Measurements from ENCODE around the gene SP2. TPM values are rescaled to one million over a fixed set of nuclear protein-coding genes. Genes with fewer than 3 reads are reported as not detected.

Gene SP2
- total RNA-seq, 1 donor from 2014 or later = 13.5 TPM

DNA sequence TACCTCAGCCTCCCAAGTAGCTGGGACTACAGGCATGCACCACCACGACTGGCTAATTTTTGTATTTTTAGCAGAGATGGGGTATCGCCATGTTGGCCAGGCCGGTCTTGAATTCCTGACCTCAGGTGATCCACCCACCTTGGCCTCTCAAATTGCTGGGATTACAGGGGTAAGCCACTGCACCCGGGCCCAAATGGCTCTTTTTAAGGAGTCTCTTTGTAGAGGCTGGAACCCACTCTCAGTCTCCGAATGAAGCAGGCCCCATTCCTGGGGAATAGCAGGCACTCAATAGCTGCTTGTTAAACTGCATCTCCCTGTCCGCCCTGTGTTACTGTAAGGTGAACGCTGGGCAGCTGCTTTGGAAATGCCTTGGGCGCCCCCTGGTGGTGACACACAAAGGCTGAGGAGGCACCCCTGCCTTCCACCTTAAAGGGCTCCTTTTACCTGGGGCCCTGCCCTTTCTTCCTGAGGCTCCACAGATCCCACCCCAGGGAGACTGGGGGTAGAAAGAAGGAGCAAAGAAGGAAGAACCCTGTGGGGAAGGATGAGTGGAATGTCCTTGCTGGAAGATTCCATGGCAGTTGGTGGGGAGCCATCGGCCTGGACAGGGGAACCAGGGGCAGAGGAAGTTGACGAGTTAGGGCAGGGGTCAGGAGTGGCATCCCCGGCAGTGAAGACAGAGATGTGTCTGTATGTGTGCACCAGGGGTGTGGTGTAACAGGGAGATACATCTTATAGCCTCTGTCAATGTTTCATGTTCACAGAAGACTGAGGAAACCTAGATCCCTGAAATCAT is 6.1 kb upstream of the SP2 start:
- no peaks in the 10 kb centered on the region for H3K36me3 Mint-ChIP-seq (ENCODE audit: low read depth)

GRCh38 chr17:47891545-47892088 is 4.4 kb upstream of the SP2 start:
- no peaks in the 10 kb centered on the region for H3K36me3 Mint-ChIP-seq (ENCODE audit: low read depth)
- TF ChIP-seq CTCF (IDR thresholded peaks at IDR 0.05) = no peak
- DNase-seq (ENCODE audit: low spot score) = no peak
- no peaks in the 10 kb centered on the region for H3K27me3 Mint-ChIP-seq (ENCODE audit: low read depth)
- H3K4me1 Mint-ChIP-seq (ENCODE audit: low read depth) = peaks cover 10% of the 10 kb centered on the region
- no peak overlapping the region for H3K27ac Mint-ChIP-seq (ENCODE audit: unreplicated experiment)
- no peak overlapping the region for H3K4me3 Mint-ChIP-seq (ENCODE audit: unreplicated experiment)
- H3K9me3 Mint-ChIP-seq (ENCODE audit: low read depth) = no peaks in the 10 kb centered on the region

More for the DNA sequence above, 6.1 kb upstream of the SP2 start:
- H3K27me3 Mint-ChIP-seq (ENCODE audit: low read depth) = no peaks in the 10 kb centered on the region
- no peaks in the 10 kb centered on the region for H3K9me3 Mint-ChIP-seq (ENCODE audit: low read depth)
- peak; percentile 96 for TF ChIP-seq CTCF (IDR thresholded peaks at IDR 0.05)
- H3K4me3 Mint-ChIP-seq (ENCODE audit: unreplicated experiment) = no peak overlapping the region
- peaks cover 8% of the 10 kb centered on the region for H3K4me1 Mint-ChIP-seq (ENCODE audit: low read depth)
- no peak overlapping the region for H3K27ac Mint-ChIP-seq (ENCODE audit: unreplicated experiment)
- no peak for DNase-seq (ENCODE audit: low spot score)

DNA sequence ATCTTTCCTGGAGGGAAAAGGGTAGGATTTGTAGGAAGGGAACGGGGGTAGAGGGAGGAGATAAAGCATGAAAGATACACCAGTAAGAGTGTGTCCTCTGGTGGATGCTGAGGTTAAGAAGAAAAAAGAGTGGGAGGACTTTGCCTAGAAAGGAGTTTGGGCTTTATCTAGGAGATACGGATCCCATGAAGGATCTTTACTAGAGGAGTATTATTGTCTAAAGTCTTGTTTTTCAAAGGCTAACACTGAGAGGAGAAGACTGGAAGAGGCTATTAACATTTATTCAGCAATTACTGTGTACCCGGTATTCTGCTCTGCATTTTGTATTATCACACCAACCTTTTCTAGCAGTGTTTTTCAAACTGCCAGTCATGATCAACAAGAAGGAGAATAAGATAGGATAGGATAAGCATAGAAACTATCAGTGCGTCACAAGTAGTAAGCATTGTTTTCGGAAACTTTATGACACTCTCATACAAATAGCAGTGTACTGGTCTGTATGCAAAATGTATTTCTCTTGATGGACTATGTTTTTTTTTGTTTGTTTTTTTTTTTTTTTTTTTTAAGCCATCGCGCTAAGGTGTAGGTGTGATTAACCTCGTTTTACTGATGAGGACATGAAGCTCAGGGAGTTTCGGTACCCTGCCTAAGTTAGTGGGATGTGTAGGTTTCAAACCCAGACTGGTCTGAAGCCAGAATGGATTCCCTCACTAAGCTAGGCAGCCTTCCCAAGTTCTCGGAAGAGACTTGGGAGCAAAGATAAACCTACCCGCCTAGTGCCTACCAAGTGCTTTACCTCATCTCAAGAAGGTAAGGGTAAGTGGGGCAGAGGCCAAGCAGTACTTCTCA is 1.3 kb upstream of the SP2 start:
- H3K36me3 Mint-ChIP-seq (ENCODE audit: low read depth) = no peaks in the 10 kb centered on the region
- peaks cover 25% of the 10 kb centered on the region for H3K4me1 Mint-ChIP-seq (ENCODE audit: low read depth)
- peak overlapping the region; percentile 94 for H3K27ac Mint-ChIP-seq (ENCODE audit: unreplicated experiment)
- DNase-seq (ENCODE audit: low spot score) = no peak
- H3K27me3 Mint-ChIP-seq (ENCODE audit: low read depth) = no peaks in the 10 kb centered on the region
- peak overlapping the region; percentile 94 for H3K4me3 Mint-ChIP-seq (ENCODE audit: unreplicated experiment)
- H3K9me3 Mint-ChIP-seq (ENCODE audit: low read depth) = no peaks in the 10 kb centered on the region
- TF ChIP-seq CTCF (IDR thresholded peaks at IDR 0.05) = peak; percentile 3

DNA sequence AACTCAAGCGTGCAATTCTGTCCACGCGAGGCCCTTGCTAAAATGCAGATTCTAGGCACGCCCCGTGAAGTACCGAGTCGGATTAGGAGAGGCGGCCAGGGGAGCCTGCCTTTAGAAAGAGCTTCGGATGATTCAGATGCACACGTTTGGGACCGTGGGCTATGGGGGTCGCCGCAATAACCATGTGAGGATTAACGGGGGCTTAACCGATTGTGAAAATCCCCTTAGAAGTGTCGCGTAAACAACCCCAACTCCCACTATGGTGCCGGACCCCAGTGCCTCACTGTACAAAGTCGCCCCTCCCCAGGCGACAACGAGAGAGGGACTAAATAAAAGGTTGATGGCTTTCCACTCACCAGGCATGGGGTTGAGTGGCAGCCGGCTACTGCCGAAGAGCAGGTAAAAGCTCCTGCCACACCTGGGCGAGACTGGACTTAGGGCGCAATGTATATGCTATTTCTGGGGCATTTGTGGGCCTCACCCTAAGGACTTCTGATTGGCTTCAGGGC is 635 bp upstream of the SP2 start:
- Mint-ChIP-seq H3K9me3 (ENCODE audit: low read depth) (no peaks in the 10 kb centered on the region), H3K27ac (ENCODE audit: unreplicated experiment) (peak overlapping the region; percentile 94), H3K36me3 (ENCODE audit: low read depth) (no peaks in the 10 kb centered on the region), H3K4me3 (ENCODE audit: unreplicated experiment) (peak overlapping the region; percentile 94), H3K4me1 (ENCODE audit: low read depth) (peaks cover 31% of the 10 kb centered on the region), H3K27me3 (ENCODE audit: low read depth) (no peaks in the 10 kb centered on the region)
- DNase-seq (ENCODE audit: low spot score) = no peak
- no peak for TF ChIP-seq CTCF (IDR thresholded peaks at IDR 0.05)

Measured in chondrocyte (in vitro differentiated cells).